ENCODE results near the gene PTCRA. TPM values are rescaled to one million over a fixed set of nuclear protein-coding genes. Genes with fewer than 3 reads are reported as not detected.
"Not testable (repeated sequence)": the region's sequence is repeated elsewhere in the genome, so short reads cannot be mapped to it uniquely, and the experiment has no call there.

The PTCRA gene
- total and polyA plus RNA-seq, 2 experiments from 2014 or later = not detected

DNA sequence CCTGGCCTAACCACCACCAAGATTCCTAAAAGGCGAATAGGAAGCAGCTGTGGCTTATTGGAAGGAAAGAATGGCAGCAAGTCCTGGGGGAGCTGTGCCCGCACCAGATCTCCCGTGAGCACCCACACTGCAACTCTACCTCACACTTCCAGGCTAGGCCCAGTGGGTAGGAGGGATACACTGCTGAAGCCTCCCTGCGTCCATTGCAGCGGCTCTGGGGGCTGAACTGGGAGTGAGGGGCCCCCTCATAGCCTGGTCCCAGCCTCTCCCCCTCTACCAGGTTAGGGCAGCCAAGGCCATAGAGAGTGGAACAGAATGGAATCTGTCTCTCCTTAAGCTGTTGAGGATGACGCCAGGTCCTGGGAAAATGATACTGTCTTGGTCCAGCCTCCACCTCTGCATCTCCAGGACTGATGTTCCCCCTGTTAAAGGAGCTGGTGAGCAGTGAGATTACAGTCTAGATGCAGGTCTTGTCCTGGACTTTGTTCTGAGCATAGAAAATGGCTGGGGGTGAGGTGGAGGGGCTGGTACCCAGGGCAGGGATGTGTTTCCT, 24.7 kb downstream of the PTCRA start:
- H3K27me3 ChIP-seq (ENCODE audit: insufficient read depth) = no peaks in the 10 kb centered on the region
- no peak overlapping the region for H3K4me3 Mint-ChIP-seq
- H3K4me3 ChIP-seq = no peak overlapping the region
- H3K27ac Mint-ChIP-seq = no peak overlapping the region
- no peaks in the 10 kb centered on the region for H3K4me1 ChIP-seq (ENCODE audit: insufficient read depth)
- H3K36me3 ChIP-seq (ENCODE audit: insufficient read depth) = peaks cover 11% of the 10 kb centered on the region
- no peak overlapping the region for H3K4me2 ChIP-seq
- H2AFZ ChIP-seq = no peak overlapping the region
- H3K9me3 Mint-ChIP-seq = no peaks in the 10 kb centered on the region
- TF ChIP-seq EZH2 (IDR thresholded peaks at IDR 0.05; ENCODE audit: low read depth, unreplicated experiment) (no peak), STAT1 (IDR thresholded peaks at IDR 0.05; ENCODE audit: unreplicated experiment) (no peak), EZH2phosphoT487 (IDR thresholded peaks at IDR 0.05; ENCODE audit: unreplicated experiment) (no peak), JUNB (IDR thresholded peaks at IDR 0.05; ENCODE audit: unreplicated experiment) (no peak), NANOG (IDR thresholded peaks at IDR 0.05; ENCODE audit: borderline replicate concordance) (no peak), ZNF114 (CRISPR knock-in tag; IDR thresholded peaks at IDR 0.05) (no peak), POLR2AphosphoS5 (IDR thresholded peaks at IDR 0.05; ENCODE audit: low read depth) (no peak), CREB1 (CRISPR knock-in tag; IDR thresholded peaks at IDR 0.05; ENCODE audit: low read depth) (no peak)
- H3F3A ChIP-seq (replicated peaks; ENCODE audit: low read depth) = 0 out of 2 replicates have a peak, but pooled peaks cover 5% of the 10 kb centered on the region
- no peak for DNase-seq (ENCODE audit: low spot score)
- H3K9me2 ChIP-seq (ENCODE audit: insufficient read depth) = no peaks in the 10 kb centered on the region
- H3K4me1 Mint-ChIP-seq = peaks cover 16% of the 10 kb centered on the region
- H3K79me2 ChIP-seq (replicated peaks; ENCODE audit: insufficient read depth) = peaks cover 3% of the 10 kb centered on the region; the same call in 1 of the 2 replicates
- no peak overlapping the region for H3K27ac ChIP-seq (ENCODE audit: low read depth)
- peaks cover 16% of the 10 kb centered on the region for H3K27me3 Mint-ChIP-seq (ENCODE audit: insufficient read depth, low read depth, poor library complexity)
- no peak for ATAC-seq
- H3K36me3 Mint-ChIP-seq (ENCODE audit: low read depth) = peaks cover 60% of the 10 kb centered on the region
- peaks cover 7% of the 10 kb centered on the region; the same call in 1 of the 2 replicates for H4K20me1 ChIP-seq (replicated peaks; ENCODE audit: insufficient read depth)

DNA sequence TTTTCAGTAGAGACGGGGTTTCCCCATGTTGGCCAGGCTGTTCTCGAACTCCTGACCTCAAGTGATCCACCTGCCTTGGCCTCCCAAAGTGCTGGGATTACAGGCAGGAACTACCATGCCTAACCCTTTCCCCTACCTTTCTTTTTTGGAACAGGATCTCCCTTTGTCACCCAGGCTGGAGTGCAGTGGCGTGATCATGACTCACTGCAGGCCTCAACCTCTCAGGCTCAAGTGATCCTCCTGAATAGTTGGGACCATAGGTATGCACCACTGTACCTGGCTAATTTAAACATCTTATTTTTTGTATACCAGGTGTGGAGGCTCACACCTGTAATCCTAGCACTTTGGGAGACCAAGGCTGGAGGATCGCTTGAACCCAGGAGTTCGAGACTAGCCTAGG, 25.5 kb downstream of the PTCRA start:
- H4K20me1 ChIP-seq (replicated peaks; ENCODE audit: insufficient read depth); H3K27ac Mint-ChIP-seq; H3K4me3 Mint-ChIP-seq; H3K9me2 ChIP-seq (ENCODE audit: insufficient read depth); H3K4me3 ChIP-seq; H3K9me3 Mint-ChIP-seq; H3K36me3 ChIP-seq (ENCODE audit: insufficient read depth); H3F3A ChIP-seq (replicated peaks; ENCODE audit: low read depth); H3K4me1 ChIP-seq (ENCODE audit: insufficient read depth); H3K4me2 ChIP-seq; H2AFZ ChIP-seq; H3K79me2 ChIP-seq (replicated peaks; ENCODE audit: insufficient read depth); DNase-seq (ENCODE audit: low spot score); H3K27me3 ChIP-seq (ENCODE audit: insufficient read depth); ATAC-seq; H3K27ac ChIP-seq (ENCODE audit: low read depth): not testable (repeated sequence)
- Mint-ChIP-seq H3K4me1 (peaks cover 16% of the 10 kb centered on the region), H3K27me3 (ENCODE audit: insufficient read depth, low read depth, poor library complexity) (peaks cover 16% of the 10 kb centered on the region), H3K36me3 (ENCODE audit: low read depth) (peaks cover 56% of the 10 kb centered on the region)

DNA sequence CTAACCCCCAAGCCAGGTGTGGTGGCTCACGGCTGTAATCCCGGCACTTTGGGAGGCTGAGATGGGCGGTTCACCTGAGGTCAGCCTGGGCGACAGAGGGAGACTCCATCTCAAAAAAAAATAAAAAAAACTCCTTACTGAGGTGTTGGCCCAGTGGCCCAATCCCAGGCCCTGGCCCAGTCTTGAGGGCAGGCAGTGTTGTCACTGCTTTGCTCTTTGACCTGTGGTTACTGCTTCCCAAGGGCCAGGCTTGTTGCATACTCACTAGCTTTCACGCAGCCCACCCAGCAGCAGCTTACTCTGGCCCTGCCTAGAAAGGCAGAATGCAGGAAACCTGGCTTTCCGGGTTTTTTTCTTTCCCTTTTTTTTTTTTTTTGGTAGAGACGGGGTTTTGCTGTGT, 26.6 kb downstream of the PTCRA start:
- Histone ChIP-seq H3K9me2 (ENCODE audit: insufficient read depth) (no peaks in the 10 kb centered on the region), H3K27ac (ENCODE audit: low read depth) (peak overlapping the region; percentile 66), H3F3A (replicated peaks; ENCODE audit: low read depth) (no peaks in the 10 kb centered on the region), H3K4me3 (no peak overlapping the region), H3K36me3 (ENCODE audit: insufficient read depth) (no peaks in the 10 kb centered on the region), H3K27me3 (ENCODE audit: insufficient read depth) (no peaks in the 10 kb centered on the region), H3K4me1 (ENCODE audit: insufficient read depth) (no peaks in the 10 kb centered on the region), H3K79me2 (replicated peaks; ENCODE audit: insufficient read depth) (no peaks in the 10 kb centered on the region), H4K20me1 (replicated peaks; ENCODE audit: insufficient read depth) (no peaks in the 10 kb centered on the region; the same call in 1 of the 2 replicates), H2AFZ (no peak overlapping the region), H3K4me2 (no peak overlapping the region)
- DNase-seq (ENCODE audit: low spot score) (no peak), ATAC-seq (peak; percentile 19; the same call in 2 of the 3 replicates)
- no peak overlapping the region for H3K27ac Mint-ChIP-seq
- H3K4me3 Mint-ChIP-seq = no peak overlapping the region
- H3K9me3 Mint-ChIP-seq = no peaks in the 10 kb centered on the region
- peaks cover 45% of the 10 kb centered on the region for H3K36me3 Mint-ChIP-seq (ENCODE audit: low read depth)
- H3K27me3 Mint-ChIP-seq (ENCODE audit: insufficient read depth, low read depth, poor library complexity) = peaks cover 16% of the 10 kb centered on the region
- H3K4me1 Mint-ChIP-seq = peaks cover 16% of the 10 kb centered on the region
- TF ChIP-seq NANOG (IDR thresholded peaks at IDR 0.05; ENCODE audit: borderline replicate concordance) (no peak), POLR2AphosphoS5 (IDR thresholded peaks at IDR 0.05; ENCODE audit: low read depth) (no peak), EZH2phosphoT487 (IDR thresholded peaks at IDR 0.05; ENCODE audit: unreplicated experiment) (no peak), CREB1 (CRISPR knock-in tag; IDR thresholded peaks at IDR 0.05; ENCODE audit: low read depth) (no peak)
- TF ChIP-seq, protein P1, sequence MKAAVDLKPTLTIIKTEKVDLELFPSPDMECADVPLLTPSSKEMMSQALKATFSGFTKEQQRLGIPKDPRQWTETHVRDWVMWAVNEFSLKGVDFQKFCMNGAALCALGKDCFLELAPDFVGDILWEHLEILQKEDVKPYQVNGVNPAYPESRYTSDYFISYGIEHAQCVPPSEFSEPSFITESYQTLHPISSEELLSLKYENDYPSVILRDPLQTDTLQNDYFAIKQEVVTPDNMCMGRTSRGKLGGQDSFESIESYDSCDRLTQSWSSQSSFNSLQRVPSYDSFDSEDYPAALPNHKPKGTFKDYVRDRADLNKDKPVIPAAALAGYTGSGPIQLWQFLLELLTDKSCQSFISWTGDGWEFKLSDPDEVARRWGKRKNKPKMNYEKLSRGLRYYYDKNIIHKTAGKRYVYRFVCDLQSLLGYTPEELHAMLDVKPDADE (IDR thresholded peaks at IDR 0.05) = no peak
- TF ChIP-seq, protein P2, sequence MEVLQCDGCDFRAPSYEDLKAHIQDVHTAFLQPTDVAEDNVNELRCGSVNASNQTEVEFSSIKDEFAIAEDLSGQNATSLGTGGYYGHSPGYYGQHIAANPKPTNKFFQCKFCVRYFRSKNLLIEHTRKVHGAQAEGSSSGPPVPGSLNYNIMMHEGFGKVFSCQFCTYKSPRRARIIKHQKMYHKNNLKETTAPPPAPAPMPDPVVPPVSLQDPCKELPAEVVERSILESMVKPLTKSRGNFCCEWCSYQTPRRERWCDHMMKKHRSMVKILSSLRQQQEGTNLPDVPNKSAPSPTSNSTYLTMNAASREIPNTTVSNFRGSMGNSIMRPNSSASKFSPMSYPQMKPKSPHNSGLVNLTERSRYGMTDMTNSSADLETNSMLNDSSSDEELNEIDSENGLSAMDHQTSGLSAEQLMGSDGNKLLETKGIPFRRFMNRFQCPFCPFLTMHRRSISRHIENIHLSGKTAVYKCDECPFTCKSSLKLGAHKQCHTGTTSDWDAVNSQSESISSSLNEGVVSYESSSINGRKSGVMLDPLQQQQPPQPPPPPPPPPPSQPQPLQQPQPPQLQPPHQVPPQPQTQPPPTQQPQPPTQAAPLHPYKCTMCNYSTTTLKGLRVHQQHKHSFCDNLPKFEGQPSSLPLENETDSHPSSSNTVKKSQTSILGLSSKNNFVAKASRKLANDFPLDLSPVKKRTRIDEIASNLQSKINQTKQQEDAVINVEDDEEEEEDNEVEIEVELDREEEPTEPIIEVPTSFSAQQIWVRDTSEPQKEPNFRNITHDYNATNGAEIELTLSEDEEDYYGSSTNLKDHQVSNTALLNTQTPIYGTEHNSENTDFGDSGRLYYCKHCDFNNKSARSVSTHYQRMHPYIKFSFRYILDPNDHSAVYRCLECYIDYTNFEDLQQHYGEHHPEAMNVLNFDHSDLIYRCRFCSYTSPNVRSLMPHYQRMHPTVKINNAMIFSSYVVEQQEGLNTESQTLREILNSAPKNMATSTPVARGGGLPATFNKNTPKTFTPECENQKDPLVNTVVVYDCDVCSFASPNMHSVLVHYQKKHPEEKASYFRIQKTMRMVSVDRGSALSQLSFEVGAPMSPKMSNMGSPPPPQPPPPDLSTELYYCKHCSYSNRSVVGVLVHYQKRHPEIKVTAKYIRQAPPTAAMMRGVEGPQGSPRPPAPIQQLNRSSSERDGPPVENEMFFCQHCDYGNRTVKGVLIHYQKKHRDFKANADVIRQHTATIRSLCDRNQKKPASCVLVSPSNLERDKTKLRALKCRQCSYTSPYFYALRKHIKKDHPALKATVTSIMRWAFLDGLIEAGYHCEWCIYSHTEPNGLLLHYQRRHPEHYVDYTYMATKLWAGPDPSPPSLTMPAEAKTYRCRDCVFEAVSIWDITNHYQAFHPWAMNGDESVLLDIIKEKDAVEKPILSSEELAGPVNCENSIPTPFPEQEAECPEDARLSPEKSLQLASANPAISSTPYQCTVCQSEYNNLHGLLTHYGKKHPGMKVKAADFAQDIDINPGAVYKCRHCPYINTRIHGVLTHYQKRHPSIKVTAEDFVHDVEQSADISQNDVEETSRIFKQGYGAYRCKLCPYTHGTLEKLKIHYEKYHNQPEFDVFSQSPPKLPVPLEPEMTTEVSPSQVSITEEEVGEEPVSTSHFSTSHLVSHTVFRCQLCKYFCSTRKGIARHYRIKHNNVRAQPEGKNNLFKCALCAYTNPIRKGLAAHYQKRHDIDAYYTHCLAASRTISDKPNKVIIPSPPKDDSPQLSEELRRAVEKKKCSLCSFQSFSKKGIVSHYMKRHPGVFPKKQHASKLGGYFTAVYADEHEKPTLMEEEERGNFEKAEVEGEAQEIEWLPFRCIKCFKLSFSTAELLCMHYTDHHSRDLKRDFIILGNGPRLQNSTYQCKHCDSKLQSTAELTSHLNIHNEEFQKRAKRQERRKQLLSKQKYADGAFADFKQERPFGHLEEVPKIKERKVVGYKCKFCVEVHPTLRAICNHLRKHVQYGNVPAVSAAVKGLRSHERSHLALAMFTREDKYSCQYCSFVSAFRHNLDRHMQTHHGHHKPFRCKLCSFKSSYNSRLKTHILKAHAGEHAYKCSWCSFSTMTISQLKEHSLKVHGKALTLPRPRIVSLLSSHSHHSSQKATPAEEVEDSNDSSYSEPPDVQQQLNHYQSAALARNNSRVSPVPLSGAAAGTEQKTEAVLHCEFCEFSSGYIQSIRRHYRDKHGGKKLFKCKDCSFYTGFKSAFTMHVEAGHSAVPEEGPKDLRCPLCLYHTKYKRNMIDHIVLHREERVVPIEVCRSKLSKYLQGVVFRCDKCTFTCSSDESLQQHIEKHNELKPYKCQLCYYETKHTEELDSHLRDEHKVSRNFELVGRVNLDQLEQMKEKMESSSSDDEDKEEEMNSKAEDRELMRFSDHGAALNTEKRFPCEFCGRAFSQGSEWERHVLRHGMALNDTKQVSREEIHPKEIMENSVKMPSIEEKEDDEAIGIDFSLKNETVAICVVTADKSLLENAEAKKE (CRISPR knock-in tag; IDR thresholded peaks at IDR 0.05) = no peak
